ENCODE results near the gene RFPL3.

GRCh38 chr22:32310777-32311176, 46.9 kb upstream of the RFPL3 start:
- TF ChIP-seq CTCF (conservative IDR thresholded peaks at IDR 0.05; ENCODE audit: low read length) (no peak), EZH2phosphoT487 (IDR thresholded peaks at IDR 0.05; ENCODE audit: borderline replicate concordance) (no peak)
